Measurements from ENCODE around the gene FDX1. TPM values are rescaled to one million over a fixed set of nuclear protein-coding genes. Genes with fewer than 3 reads are reported as not detected.

The FDX1 gene
- total RNA-seq, 2 experiments from 2014 or later, result 9.8 to 11.2 TPM

DNA sequence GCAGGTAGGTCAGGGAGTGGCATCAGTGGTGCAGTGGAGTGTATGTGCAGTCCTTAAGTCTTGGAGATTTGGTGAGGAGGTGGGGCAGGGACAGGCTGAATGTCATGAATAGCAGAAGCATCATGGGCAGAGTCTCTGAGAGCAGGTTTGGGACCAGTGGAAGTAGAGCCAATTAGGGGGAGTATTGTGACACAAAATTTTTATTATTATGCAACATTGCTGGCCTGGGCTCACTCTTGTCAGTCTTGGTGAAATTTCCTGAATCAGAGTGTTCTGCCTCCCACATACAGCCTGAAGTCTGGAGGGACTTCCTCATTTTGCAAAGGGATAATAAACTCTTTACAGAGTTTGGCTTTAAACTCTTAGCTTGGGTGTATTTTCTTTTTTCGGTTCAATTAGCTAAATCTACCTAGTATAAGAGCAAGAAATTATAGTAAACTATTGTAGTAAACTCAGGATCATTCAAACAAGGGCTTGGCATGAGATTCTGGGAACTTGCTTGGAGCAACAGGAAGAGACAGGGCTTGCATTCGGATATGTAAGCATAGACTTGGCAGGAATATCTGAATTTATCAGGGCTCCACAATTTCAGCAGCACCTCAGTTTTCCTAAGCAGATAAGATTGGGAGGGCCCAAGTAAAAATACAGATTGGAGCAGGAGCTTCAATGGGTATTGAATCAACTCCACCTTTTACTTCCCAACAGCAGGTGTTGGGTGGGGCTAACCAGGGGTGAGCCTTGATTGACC is 67.7 kb downstream of the FDX1 start:
- Mint-ChIP-seq H3K9me3 (peaks cover 2% of the 10 kb centered on the region), H3K36me3 (no peaks in the 10 kb centered on the region), H3K27ac (no peak overlapping the region), H3K4me1 (ENCODE audit: low read depth) (no peaks in the 10 kb centered on the region), H3K4me3 (no peak overlapping the region), H3K27me3 (no peaks in the 10 kb centered on the region)
- intact Hi-C loops (cut with micrococcal nuclease), result no loop called here
- ChIA-PET POLR2A (no interaction called here), CTCF (no interaction called here)
- DNase-seq, result no peak

DNA sequence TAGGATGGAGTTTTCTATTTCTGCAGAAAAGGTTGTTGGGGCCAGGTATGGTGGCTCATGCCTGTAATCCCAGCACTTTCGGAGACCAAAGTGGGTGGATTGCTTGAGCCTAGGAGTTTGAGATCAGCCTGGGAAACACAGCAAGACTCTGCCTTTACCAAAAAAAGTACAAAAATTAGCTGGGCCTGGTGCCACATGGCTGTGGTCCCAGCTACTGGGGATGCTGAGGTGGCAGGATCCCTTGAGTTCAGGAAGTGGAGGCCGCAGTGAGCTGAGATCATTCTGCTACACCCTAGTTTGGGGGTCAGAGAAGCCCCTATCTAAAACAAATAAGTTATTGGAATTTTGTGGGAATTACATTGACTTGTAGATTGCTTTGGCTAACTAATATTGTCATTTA is 71.7 kb downstream of the FDX1 start:
- Mint-ChIP-seq H3K36me3 (no peaks in the 10 kb centered on the region), H3K27ac (no peak overlapping the region), H3K4me1 (ENCODE audit: low read depth) (no peaks in the 10 kb centered on the region), H3K4me3 (no peak overlapping the region), H3K27me3 (no peaks in the 10 kb centered on the region), H3K9me3 (peaks cover 2% of the 10 kb centered on the region)
- CTCF ChIA-PET, result no interaction called here
- no peak for DNase-seq
- intact Hi-C loops (cut with micrococcal nuclease), result no loop called here
- POLR2A ChIA-PET, result no interaction called here

DNA sequence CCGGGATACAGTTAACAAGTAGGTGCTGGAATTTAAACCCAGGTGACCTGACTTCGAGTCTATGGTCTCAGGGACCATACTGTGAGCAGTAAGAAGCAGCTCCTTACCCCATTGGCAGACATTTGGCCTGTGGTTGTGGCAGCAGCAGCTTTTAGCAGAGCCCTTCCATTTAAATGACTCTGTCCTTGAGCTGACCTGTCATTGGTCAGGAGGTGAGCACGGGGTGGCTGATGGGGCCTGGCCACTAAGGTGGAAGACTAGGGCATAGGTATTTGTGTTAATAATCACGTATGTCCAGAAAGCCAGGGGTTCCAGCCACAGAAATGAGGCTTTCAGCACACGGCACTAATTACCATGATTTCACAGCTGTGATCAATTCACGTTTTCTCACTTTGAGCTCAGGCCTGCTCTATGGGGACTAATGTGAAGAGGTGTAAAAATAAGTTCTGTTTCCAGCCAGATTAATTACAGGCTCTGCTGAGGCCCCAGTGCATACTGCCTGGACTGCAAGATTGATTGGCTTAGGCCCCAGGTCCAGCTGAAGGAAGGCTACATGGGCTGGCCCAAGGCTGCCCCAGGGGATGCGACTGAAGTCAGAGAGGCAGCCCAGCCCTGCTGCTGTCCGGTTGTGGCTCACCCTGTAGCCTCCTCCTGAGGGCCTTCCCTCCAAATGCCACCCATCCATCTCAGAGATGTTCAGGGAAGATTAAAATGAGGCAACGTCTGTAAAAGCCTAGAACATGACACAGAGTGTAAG is 76.0 kb downstream of the FDX1 start:
- POLR2A ChIA-PET, result no interaction called here
- Mint-ChIP-seq H3K4me1 (ENCODE audit: low read depth) (no peaks in the 10 kb centered on the region), H3K9me3 (peaks cover 2% of the 10 kb centered on the region), H3K27ac (no peak overlapping the region), H3K27me3 (no peaks in the 10 kb centered on the region), H3K4me3 (no peak overlapping the region), H3K36me3 (no peaks in the 10 kb centered on the region)
- no peak for DNase-seq
- intact Hi-C loops (cut with micrococcal nuclease), result no loop called here
- CTCF ChIA-PET, result no interaction called here

DNA sequence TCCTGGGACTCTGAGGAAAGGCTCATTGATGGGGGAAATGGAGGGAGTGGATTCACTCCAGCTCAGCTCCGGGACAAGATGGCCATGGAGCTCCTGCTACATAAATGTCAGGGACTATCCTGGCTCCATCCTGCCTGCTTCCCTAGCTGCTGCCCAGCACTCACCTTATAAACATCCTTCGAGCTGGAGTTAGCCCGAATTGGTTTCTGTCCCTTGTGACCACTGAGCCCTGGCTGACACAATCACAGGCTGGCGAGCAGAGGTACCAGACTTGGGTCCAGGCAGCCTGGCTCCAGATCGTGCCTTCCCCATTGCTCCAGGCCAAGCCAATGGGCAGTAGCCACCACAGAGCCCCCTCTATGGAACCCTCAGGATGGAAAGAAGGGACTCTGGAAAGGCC is 77.6 kb downstream of the FDX1 start:
- no peak overlapping the region for H3K4me3 Mint-ChIP-seq
- no peaks in the 10 kb centered on the region for H3K36me3 Mint-ChIP-seq
- no peak overlapping the region for H3K27ac Mint-ChIP-seq
- no peaks in the 10 kb centered on the region for H3K9me3 Mint-ChIP-seq
- DNase-seq, result no peak
- no peaks in the 10 kb centered on the region for H3K27me3 Mint-ChIP-seq
- no peaks in the 10 kb centered on the region for H3K4me1 Mint-ChIP-seq (ENCODE audit: low read depth)
- intact Hi-C loops (cut with micrococcal nuclease), result no loop called here
- CTCF ChIA-PET, result no interaction called here
- POLR2A ChIA-PET, result no interaction called here

DNA sequence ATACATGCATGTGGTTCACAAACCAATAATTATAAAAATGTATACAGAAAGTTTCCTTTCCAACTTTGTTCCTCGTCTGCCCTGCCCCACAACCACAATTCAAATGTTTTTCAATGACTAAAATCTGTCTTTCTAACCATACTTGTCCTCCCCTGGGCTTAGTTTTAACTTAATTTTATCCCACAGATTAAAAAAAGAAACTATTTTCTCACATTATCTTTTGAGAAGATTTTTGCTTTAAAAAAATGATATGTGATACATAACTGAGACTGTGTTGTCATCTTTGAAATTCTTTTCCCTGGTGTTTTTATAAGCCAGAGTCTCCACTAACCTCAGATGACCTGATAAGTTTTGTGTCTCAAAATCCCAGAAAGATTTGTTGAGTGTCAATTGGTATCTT is 79.0 kb downstream of the FDX1 start:
- Mint-ChIP-seq H3K4me1 (ENCODE audit: low read depth) (no peaks in the 10 kb centered on the region), H3K9me3 (no peaks in the 10 kb centered on the region), H3K27ac (no peak overlapping the region), H3K36me3 (no peaks in the 10 kb centered on the region), H3K27me3 (no peaks in the 10 kb centered on the region), H3K4me3 (no peak overlapping the region)
- intact Hi-C loops (cut with micrococcal nuclease), result no loop called here
- no peak for DNase-seq
- POLR2A ChIA-PET, result no interaction called here
- CTCF ChIA-PET, result no interaction called here

DNA sequence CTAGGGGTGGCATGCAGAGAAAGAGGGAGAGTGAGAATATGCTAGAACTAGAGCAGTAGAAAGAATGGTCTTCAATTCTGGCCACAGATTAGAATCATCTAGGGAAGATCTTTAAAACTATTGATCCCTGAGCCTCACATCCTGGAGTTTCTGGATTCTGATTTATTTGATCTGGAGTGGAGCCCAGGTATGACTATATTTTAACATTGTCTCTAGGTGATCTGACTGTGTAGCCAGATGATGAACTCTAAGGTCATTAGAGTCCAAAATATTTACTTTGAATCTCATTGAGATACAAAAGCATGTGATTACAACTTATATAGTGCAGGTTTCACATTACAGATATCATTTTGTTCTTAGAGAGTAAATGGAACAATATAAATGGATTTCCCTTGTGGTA is 79.7 kb downstream of the FDX1 start:
- ChIA-PET POLR2A (no interaction called here), CTCF (no interaction called here)
- H3K4me3 Mint-ChIP-seq, result no peak overlapping the region
- H3K4me1 Mint-ChIP-seq (ENCODE audit: low read depth), result no peaks in the 10 kb centered on the region
- no peak for DNase-seq
- no peak overlapping the region for H3K27ac Mint-ChIP-seq
- no peaks in the 10 kb centered on the region for H3K36me3 Mint-ChIP-seq
- intact Hi-C loops (cut with micrococcal nuclease), result no loop called here
- no peaks in the 10 kb centered on the region for H3K27me3 Mint-ChIP-seq
- no peaks in the 10 kb centered on the region for H3K9me3 Mint-ChIP-seq

DNA sequence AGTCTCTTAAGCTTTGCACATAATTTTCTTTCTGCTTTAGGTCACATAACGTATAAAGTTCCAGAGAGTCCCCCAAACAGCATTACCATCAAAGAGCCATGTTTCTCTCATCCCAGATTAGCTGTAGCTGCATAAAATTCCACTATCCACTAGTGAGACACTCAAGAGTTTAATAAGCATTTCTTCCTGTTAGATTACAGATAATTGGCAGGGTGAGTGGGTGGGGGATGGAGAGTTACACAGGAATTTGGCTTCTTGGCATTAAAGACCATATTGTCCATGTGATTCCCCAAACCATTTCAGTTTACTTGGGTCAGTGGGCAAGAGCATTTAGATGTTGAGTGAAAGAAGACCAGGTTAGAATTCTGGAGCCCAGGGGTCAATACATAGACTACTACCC is 82.3 kb downstream of the FDX1 start:
- Mint-ChIP-seq H3K4me3 (no peak overlapping the region), H3K36me3 (no peaks in the 10 kb centered on the region), H3K4me1 (ENCODE audit: low read depth) (no peaks in the 10 kb centered on the region), H3K9me3 (no peaks in the 10 kb centered on the region), H3K27me3 (no peaks in the 10 kb centered on the region), H3K27ac (no peak overlapping the region)
- intact Hi-C loops (cut with micrococcal nuclease), result no loop called here
- ChIA-PET POLR2A (no interaction called here), CTCF (no interaction called here)
- DNase-seq, result no peak

DNA sequence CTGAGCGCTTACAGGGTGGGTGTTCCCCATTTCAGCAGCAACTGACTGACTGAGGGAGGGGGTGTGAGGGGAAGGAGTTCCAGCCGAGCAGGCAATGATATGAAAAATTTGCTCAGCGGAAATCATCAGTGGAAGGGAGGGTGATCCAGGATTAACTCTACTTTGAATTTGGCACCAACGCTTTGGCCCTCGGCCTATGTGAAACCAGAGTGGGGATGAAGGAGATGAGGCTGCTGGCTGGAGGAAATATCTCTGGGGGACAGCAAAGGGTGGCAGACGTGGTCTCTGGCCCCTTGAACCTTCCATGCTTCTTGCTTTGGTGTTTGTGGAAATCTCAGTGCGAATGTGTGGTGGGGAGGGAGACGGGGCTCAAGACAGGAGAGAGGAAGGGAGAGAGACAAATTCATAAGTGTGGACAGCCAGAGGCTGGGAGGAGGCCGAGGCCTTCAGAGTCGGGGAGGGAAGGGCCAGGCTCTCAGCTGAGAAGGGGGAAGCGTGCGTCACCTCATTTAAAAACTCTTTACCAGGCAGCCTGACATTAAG is 83.6 kb downstream of the FDX1 start:
- ChIA-PET CTCF (no interaction called here), POLR2A (no interaction called here)
- H3K27ac Mint-ChIP-seq, result no peak overlapping the region
- no peaks in the 10 kb centered on the region for H3K27me3 Mint-ChIP-seq
- DNase-seq, result no peak
- no peak overlapping the region for H3K4me3 Mint-ChIP-seq
- peaks cover 2% of the 10 kb centered on the region for H3K9me3 Mint-ChIP-seq
- no peaks in the 10 kb centered on the region for H3K4me1 Mint-ChIP-seq (ENCODE audit: low read depth)
- H3K36me3 Mint-ChIP-seq, result no peaks in the 10 kb centered on the region
- intact Hi-C loops (cut with micrococcal nuclease), result no loop called here

DNA sequence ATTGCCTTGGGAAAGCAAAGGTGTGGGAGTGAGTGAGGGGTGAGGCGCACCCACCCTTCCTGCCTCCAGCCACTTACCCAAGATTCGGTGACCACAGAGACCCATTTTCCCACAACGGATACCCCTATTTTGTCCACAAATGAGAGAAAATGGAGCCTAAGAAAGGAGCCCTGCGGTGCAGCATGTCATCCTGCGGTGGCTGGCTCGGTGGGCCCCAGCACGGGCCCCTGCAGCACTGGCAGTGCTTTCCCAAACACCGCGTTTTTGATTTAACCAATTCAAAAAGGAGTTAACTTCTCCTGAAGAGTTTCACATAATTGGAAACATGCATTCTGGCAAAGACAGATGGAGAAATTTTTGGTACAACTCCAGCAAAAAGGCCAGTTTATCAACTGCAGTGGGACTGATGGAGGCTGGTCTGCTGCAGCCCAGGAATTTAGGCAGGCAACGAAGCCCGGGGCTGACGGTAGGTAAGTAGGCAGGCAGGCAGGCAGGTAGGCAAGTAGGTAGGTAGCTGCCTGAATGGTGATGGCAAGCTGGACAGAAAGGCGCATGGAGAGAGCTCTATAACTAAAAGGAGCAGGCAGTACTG is 84.2 kb downstream of the FDX1 start:
- intact Hi-C loops (cut with micrococcal nuclease), result no loop called here
- Mint-ChIP-seq H3K4me1 (ENCODE audit: low read depth) (no peaks in the 10 kb centered on the region), H3K4me3 (no peak overlapping the region), H3K9me3 (peaks cover 5% of the 10 kb centered on the region), H3K36me3 (no peaks in the 10 kb centered on the region), H3K27me3 (no peaks in the 10 kb centered on the region), H3K27ac (no peak overlapping the region)
- ChIA-PET CTCF (no interaction called here), POLR2A (no interaction called here)
- DNase-seq, result no peak

Other genes starting within 250 kb of the FDX1 start
- gene RDX, start 133.3 kb upstream of the FDX1 start, total RNA-seq, result 10 to 100 TPM; 47.9 to 56.2 TPM

All from activated CD4-positive, alpha-beta memory T cell treated with anti-CD3 and anti-CD28 coated beads for 36 hours (primary cell).